Measurements from ENCODE around the gene CCK.
"Not testable (repeated sequence)": the region's sequence is repeated elsewhere in the genome, so short reads cannot be mapped to it uniquely, and the experiment has no call there.

The CCK gene

GRCh38 chr3:42266085-42266484, at the start of gene CCK:
CCK (minus strand) TSS chr3:42266185; CDS start chr3:42263630, 2,555 bp downstream.
- no peak for DNase-seq

- DNase-seq: no peak
These were observed 48.4 kb upstream of the CCK start for GRCh38 chr3:42314411-42314810.

GRCh38 chr3:42308651-42309050, 42.7 kb upstream of the CCK start:
- DNase-seq: no peak

- no peak for DNase-seq
These were observed 40.5 kb upstream of the CCK start for GRCh38 chr3:42306499-42306898.

GRCh38 chr3:42302924-42303634, 37.1 kb upstream of the CCK start:
- no peak for DNase-seq

- no peak for DNase-seq
These were observed 35.6 kb upstream of the CCK start for GRCh38 chr3:42301446-42302175.

- no peak for DNase-seq
These were observed 34.8 kb upstream of the CCK start for GRCh38 chr3:42300778-42301177.

- DNase-seq: no peak
These were observed 34.0 kb upstream of the CCK start for GRCh38 chr3:42300013-42300412.

GRCh38 chr3:42298259-42298658, 32.3 kb upstream of the CCK start:
- DNase-seq: no peak

GRCh38 chr3:42292009-42292408, 26.0 kb upstream of the CCK start:
- no peak for DNase-seq

- DNase-seq: no peak
These were observed 25.2 kb upstream of the CCK start for GRCh38 chr3:42290966-42291714.

GRCh38 chr3:42289026-42289425, 23.0 kb upstream of the CCK start:
- DNase-seq: peak; percentile 25

GRCh38 chr3:42288385-42288784, 22.4 kb upstream of the CCK start:
- no peak for DNase-seq

- not testable (repeated sequence) for DNase-seq
These were observed 21.4 kb upstream of the CCK start for GRCh38 chr3:42287423-42287822.

- no peak for DNase-seq
These were observed 11.7 kb upstream of the CCK start for GRCh38 chr3:42277676-42278075.

- no peak for DNase-seq
These were observed 10.5 kb upstream of the CCK start for GRCh38 chr3:42276141-42277132.

GRCh38 chr3:42275217-42275616, 9.2 kb upstream of the CCK start:
- no peak for DNase-seq

- no peak for DNase-seq
These were observed 8.3 kb upstream of the CCK start for GRCh38 chr3:42274266-42274665.

GRCh38 chr3:42273361-42273760, 7.4 kb upstream of the CCK start:
- DNase-seq: no peak

- no peak for DNase-seq
These were observed 5.8 kb upstream of the CCK start for GRCh38 chr3:42271786-42272185.

- peak; percentile 4 for DNase-seq
These were observed 4.6 kb upstream of the CCK start for GRCh38 chr3:42270561-42270960.

GRCh38 chr3:42269647-42270046, 3.7 kb upstream of the CCK start:
- DNase-seq: no peak

GRCh38 chr3:42267878-42268277, 1.9 kb upstream of the CCK start:
- DNase-seq: no peak

Data from COR-L47 (cell line).